ENCODE measurements around the gene PSEN2. TPM values are rescaled to one million over a fixed set of nuclear protein-coding genes. Genes with fewer than 3 reads are reported as not detected.

The PSEN2 gene
- total RNA-seq, 2 donors from 2014 or later = 45.3 to 78.3 TPM

GRCh38 chr1:226888021-226888420 is 17.6 kb downstream of the PSEN2 start:
- intact Hi-C loops (cut with DNase I) = no loop called here
- Histone ChIP-seq H3K9me3 (no peaks in the 10 kb centered on the region), H3K27me3 (replicated peaks; ENCODE audit: insufficient read depth) (no peaks in the 10 kb centered on the region), H3K4me3 (no peak overlapping the region), H3K36me3 (no peaks in the 10 kb centered on the region), H3K4me1 (replicated peaks) (peaks cover 13% of the 10 kb centered on the region), H3K27ac (no peak overlapping the region)
- DNase-seq (ENCODE audit: low spot score) = no peak
- no peak for TF ChIP-seq POLR2AphosphoS5 (IDR thresholded peaks at IDR 0.05)
- no peak for TF ChIP-seq CTCF (IDR thresholded peaks at IDR 0.05)
- no peak for TF ChIP-seq POLR2A (IDR thresholded peaks at IDR 0.05)
- WGBS = 90% methylated on average over 8 of the region's 8 CpGs

- 96% methylated on average over 8 of the region's 8 CpGs for WGBS
- peaks cover 7% of the 10 kb centered on the region for H3K4me1 ChIP-seq (replicated peaks)
- no peak for TF ChIP-seq POLR2AphosphoS5 (IDR thresholded peaks at IDR 0.05)
- TF ChIP-seq POLR2A (IDR thresholded peaks at IDR 0.05) = no peak
- TF ChIP-seq CTCF (IDR thresholded peaks at IDR 0.05) = no peak
- intact Hi-C loops (cut with DNase I) = no loop called here
- no peaks in the 10 kb centered on the region for H3K36me3 ChIP-seq
- H3K27ac ChIP-seq = no peak overlapping the region
- H3K27me3 ChIP-seq (replicated peaks; ENCODE audit: insufficient read depth) = no peaks in the 10 kb centered on the region
- DNase-seq (ENCODE audit: low spot score) = no peak
- H3K4me3 ChIP-seq = no peak overlapping the region
- H3K9me3 ChIP-seq = no peaks in the 10 kb centered on the region
These were observed 18.4 kb downstream of the PSEN2 start for GRCh38 chr1:226888816-226889215.

GRCh38 chr1:226889616-226890330 is 19.4 kb downstream of the PSEN2 start:
- TF ChIP-seq POLR2A (IDR thresholded peaks at IDR 0.05) = no peak
- Histone ChIP-seq H3K27me3 (replicated peaks; ENCODE audit: insufficient read depth) (no peaks in the 10 kb centered on the region), H3K27ac (no peak overlapping the region), H3K9me3 (no peaks in the 10 kb centered on the region), H3K4me3 (no peak overlapping the region), H3K4me1 (replicated peaks) (peaks cover 2% of the 10 kb centered on the region), H3K36me3 (no peaks in the 10 kb centered on the region)
- DNase-seq (ENCODE audit: low spot score) = no peak
- WGBS = 97% methylated on average over 12 of the region's 12 CpGs
- intact Hi-C loops (cut with DNase I) = no loop called here

GRCh38 chr1:226890331-226891108 is 20.1 kb downstream of the PSEN2 start:
- Histone ChIP-seq H3K36me3 (no peaks in the 10 kb centered on the region), H3K4me1 (replicated peaks) (no peaks in the 10 kb centered on the region), H3K4me3 (no peak overlapping the region), H3K27me3 (replicated peaks; ENCODE audit: insufficient read depth) (no peaks in the 10 kb centered on the region), H3K27ac (no peak overlapping the region), H3K9me3 (no peaks in the 10 kb centered on the region)
- TF ChIP-seq CTCF (IDR thresholded peaks at IDR 0.05) (no peak), POLR2AphosphoS5 (IDR thresholded peaks at IDR 0.05) (no peak), POLR2A (IDR thresholded peaks at IDR 0.05) (no peak)
- 87% methylated on average over 22 of the region's 22 CpGs for WGBS
- no peak for DNase-seq (ENCODE audit: low spot score)
- intact Hi-C loops (cut with DNase I) = no loop called here

- Histone ChIP-seq H3K27me3 (replicated peaks; ENCODE audit: insufficient read depth) (no peaks in the 10 kb centered on the region), H3K36me3 (no peaks in the 10 kb centered on the region), H3K4me3 (no peak overlapping the region), H3K27ac (no peak overlapping the region), H3K4me1 (replicated peaks) (no peaks in the 10 kb centered on the region), H3K9me3 (no peaks in the 10 kb centered on the region)
- TF ChIP-seq POLR2A (IDR thresholded peaks at IDR 0.05) = no peak
- no peak for TF ChIP-seq CTCF (IDR thresholded peaks at IDR 0.05)
- TF ChIP-seq POLR2AphosphoS5 (IDR thresholded peaks at IDR 0.05) = no peak
- WGBS = 94% methylated on average over 10 of the region's 11 CpGs
- intact Hi-C loops (cut with DNase I) = no loop called here
- DNase-seq (ENCODE audit: low spot score) = no peak
These were observed 20.9 kb downstream of the PSEN2 start for GRCh38 chr1:226891346-226891745.

All from prostate gland (tissue), 2 donors.